Measurements from ENCODE around the gene PTPRN2.
"Not testable (repeated sequence)": the region's sequence is repeated elsewhere in the genome, so short reads cannot be mapped to it uniquely, and the experiment has no call there.

Gene PTPRN2

DNA sequence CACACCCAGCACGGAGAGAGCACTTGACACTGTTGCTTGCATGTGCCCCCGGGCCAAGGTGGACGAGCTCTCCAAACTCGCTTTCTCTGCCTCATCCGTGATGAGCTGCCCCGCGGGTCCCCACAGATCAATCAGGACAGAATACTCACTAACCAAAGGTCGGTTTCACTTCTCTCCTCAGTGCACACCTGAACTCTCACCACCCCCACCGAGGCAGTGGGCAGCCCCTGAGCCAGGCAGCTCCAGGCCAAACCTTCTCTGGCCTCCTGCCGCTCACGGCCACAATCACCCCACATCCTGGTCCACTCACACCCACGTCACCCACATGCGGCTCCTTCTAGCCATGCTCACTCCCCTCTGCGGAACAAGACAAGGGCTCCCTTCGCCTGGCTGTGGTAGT lies 806.9 kb downstream of the PTPRN2 start:
- TF ChIP-seq, protein P1, sequence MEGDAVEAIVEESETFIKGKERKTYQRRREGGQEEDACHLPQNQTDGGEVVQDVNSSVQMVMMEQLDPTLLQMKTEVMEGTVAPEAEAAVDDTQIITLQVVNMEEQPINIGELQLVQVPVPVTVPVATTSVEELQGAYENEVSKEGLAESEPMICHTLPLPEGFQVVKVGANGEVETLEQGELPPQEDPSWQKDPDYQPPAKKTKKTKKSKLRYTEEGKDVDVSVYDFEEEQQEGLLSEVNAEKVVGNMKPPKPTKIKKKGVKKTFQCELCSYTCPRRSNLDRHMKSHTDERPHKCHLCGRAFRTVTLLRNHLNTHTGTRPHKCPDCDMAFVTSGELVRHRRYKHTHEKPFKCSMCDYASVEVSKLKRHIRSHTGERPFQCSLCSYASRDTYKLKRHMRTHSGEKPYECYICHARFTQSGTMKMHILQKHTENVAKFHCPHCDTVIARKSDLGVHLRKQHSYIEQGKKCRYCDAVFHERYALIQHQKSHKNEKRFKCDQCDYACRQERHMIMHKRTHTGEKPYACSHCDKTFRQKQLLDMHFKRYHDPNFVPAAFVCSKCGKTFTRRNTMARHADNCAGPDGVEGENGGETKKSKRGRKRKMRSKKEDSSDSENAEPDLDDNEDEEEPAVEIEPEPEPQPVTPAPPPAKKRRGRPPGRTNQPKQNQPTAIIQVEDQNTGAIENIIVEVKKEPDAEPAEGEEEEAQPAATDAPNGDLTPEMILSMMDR (IDR thresholded peaks at IDR 0.05; ENCODE audit: borderline replicate concordance, insufficient read depth, low read depth, low read length), result no peak
- no peak overlapping the region for H3K4me3 ChIP-seq (ENCODE audit: low read depth, low read length)

GRCh38 chr7:157780312-157780711 lies 807.3 kb downstream of the PTPRN2 start:
- H3K4me3 ChIP-seq (ENCODE audit: low read depth, low read length), result no peak overlapping the region
- TF ChIP-seq, protein P1 (IDR thresholded peaks at IDR 0.05; ENCODE audit: borderline replicate concordance, insufficient read depth, low read depth, low read length), result no peak

GRCh38 chr7:157779206-157779605 lies 808.4 kb downstream of the PTPRN2 start:
- TF ChIP-seq, protein P1 (IDR thresholded peaks at IDR 0.05; ENCODE audit: borderline replicate concordance, insufficient read depth, low read depth, low read length), result no peak
- no peak overlapping the region for H3K4me3 ChIP-seq (ENCODE audit: low read depth, low read length)

- not testable (repeated sequence) for H3K4me3 ChIP-seq (ENCODE audit: low read depth, low read length)
Observed at GRCh38 chr7:157777194-157777762, 810.3 kb downstream of the PTPRN2 start.

DNA sequence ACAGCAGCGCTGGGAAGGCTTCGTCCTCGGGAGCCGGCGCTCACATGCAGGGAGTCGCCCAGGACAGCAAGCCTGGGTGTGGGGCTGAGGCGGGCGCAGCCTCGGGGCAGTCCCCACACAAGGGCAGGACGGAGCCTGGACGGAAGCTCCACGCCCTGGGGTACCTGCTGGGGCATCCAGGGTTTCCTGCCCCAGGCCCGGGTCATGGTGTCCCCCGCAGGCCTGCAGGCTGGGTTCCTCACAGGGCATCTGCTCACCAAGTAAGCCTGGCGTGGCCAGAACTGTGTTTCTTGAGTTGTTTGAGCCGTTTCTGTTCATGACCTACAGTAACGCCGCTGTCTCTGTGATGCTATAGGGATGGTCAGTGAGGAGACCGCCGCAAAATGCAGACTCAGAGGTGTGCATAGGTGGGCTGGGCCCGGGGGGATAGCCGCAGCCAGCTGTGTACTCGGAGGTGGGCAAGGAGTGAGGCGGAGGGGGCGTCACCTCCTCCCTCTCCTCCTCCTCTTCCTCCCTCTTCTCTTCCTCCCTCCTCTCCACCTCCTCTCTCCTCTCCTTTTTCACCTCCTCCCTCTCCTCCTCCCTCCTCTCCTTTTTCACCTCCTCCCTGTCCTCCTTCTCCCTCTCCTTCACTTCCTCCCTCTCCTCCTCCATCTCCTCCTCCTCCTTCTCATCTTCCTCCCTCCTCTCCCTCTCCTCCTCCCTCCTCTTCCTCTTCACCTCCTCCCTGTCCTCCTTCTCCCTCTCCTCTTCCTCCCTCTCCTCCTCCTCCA lies 811.9 kb downstream of the PTPRN2 start:
- no peak overlapping the region for H3K4me3 ChIP-seq (ENCODE audit: low read depth, low read length)
- TF ChIP-seq, protein P1 (IDR thresholded peaks at IDR 0.05; ENCODE audit: borderline replicate concordance, insufficient read depth, low read depth, low read length), result no peak

- TF ChIP-seq, protein P1 (IDR thresholded peaks at IDR 0.05; ENCODE audit: borderline replicate concordance, insufficient read depth, low read depth, low read length), result no peak
- no peak overlapping the region for H3K4me3 ChIP-seq (ENCODE audit: low read depth, low read length)
Observed at GRCh38 chr7:157775021-157775559, 812.5 kb downstream of the PTPRN2 start.

DNA sequence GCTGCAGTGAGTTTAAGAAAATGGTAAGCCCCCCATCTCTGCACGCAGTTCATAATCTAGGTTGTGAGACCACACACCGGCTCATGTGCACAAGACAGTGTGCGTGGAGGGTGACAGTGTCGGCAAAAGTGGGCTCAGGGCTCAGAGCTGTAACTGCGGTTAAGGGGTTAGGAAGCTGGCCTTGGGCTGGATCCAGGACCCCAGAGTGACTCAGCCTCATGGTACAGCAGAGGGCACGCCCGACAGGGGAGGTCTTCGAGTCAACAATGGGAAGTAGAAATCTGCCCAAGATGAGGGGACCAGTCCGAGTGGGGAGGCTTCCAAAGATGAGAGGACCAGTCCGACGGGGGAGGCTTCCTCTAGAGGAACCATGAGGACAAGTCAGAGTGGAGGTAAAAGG lies 813.1 kb downstream of the PTPRN2 start:
- H3K4me3 ChIP-seq (ENCODE audit: low read depth, low read length), result no peak overlapping the region
- TF ChIP-seq, protein P1 (IDR thresholded peaks at IDR 0.05; ENCODE audit: borderline replicate concordance, insufficient read depth, low read depth, low read length), result no peak
